GM19372 (cell line): Measurements from ENCODE around the gene KIAA0319L.

Experiments used
- ATAC-seq: cut with Tn5 transposase; IDR thresholded peaks from one replicate; pipeline ENCODE4 v1.9.1; 2021; ENCODE audit warnings: mild to moderate bottlenecking, low read depth, moderate library complexity; ENCODE audit not compliant: unreplicated experiment

Gene KIAA0319L

DNA sequence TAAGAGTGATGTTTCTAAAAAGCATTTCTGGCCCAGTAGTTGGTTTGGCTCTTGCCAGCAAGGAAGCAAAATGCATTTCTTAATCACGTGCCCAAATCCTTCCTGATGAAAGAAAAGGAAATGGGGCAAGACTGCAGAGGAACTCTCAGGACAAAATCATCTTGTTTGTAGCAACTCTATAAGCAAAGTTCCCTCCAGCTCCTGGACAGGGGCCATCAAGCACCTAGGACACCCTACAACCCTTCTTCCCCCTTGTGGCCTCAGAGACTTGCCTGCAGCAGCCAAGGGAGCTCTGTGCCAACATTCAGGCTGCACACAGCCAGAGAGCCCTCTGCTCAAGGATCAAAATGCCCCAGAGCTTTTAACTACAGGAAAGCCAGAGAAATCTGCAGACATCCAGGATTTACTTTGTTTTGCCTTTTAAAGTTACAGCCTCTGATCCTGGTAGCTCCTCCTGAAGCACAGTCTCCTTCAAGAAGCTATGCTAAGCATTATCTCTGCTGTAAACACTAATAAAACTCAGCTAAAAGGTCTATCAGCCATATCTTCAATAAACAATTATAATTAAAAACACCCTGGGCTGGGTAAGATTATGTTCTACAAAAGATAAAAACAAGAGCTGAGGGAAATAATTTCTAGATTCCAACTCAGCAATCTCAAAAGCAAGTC is 105.0 kb downstream of the KIAA0319L start:
- no peak for ATAC-seq

DNA sequence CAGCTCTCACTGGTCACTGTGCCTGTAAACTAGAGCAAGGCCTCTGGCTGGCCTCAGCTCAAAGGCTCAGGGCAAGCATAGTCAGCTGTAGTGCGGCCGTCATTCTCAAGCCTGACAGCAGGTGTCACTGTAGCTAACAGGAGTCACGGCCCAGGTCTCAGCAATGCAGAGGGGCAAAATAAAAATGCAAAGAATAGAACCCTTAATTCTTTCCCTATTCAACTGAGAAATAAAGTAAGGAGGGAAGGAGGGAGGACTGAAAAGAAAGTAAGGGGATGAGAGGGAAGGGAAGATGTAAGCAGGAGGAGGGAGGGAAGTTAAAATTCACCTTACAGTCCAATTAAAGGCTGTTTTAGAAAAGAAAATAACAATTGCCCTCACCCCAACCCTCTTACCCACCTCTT is 106.1 kb downstream of the KIAA0319L start:
- ATAC-seq = no peak

DNA sequence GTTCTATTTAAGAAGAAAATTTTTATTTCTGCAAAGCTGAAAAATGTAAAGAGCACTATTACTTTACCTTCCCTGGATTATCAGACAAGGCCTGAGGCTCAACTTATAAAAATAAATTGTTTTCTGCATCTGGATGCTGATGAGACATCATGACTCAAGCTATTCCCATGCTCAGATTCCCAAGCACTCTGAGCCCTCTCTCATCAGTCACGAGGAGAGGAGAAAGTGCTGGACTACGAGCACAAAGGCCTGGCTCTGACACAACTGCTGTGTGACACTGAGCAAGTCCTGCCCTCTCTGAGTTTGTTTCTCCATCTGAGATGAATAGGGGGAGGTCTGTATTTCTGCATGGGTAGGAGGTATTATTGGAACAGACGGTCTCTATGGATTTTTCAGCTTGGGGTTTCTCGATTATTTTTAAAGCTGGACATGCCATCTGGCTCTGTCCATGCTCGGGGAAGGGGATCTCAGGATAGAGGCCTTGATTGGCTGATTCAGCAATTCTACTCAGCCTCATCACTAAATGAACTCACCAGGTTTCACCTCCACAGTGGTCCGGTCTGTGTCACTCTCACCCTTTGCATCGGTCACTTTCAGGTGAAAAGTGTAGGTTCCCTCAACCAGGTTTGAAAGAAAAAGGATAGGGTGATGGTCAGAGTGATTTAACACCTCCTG is 107.7 kb downstream of the KIAA0319L start:
- ATAC-seq = no peak

DNA sequence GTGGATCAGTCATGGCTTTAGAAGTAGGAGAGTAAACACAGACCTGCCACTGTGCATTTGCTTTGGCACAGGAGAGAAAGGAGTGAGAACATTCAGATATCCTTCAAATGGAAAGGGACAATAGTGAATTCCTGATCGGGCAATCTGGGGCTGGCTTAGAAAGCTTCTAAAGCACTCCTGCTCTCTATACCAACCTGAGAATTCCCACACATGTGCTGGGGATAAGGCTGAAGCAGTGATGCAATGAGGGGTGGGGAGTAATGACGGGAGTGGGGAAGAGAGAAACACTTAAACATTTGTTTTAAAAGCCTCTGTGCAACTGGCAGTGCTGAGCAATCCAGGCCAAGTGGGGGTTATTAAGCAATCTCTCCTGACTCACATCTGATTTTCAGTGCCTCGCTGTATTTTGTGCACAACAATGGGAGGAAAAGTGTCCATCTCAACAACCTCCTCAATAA is 108.8 kb downstream of the KIAA0319L start:
- ATAC-seq = no peak

DNA sequence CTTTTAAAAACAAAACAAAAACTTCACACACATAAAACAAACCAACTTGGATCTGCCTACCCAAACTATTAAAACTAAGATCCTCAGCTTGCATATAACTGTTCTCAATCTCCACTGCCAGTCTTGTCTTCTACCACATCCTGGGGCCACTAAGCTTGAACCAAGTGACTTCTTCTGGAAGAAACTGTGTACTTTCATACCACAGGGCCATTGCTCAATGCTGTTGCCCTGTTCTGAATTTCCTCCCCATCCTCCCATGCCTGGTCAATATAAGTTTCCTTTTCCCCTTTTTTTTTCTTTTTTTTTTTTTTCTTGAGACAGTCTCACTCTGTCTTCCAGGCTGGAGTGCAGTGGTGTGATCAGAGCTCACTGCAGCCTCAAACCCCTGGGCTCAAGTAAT is 109.9 kb downstream of the KIAA0319L start:
- no peak for ATAC-seq

DNA sequence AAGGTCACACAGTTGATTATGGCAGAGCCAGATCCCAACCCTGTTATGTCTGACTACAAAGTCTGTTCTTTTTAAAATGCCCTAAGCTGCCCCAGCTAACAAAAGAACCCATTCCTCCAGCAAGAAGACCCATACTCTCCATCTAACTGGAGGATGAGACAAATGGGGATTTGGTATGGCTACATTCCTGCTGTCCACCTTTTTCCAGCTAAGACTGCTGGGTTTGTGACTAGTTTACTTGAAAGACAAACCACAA is 112.8 kb downstream of the KIAA0319L start:
- ATAC-seq = no peak

DNA sequence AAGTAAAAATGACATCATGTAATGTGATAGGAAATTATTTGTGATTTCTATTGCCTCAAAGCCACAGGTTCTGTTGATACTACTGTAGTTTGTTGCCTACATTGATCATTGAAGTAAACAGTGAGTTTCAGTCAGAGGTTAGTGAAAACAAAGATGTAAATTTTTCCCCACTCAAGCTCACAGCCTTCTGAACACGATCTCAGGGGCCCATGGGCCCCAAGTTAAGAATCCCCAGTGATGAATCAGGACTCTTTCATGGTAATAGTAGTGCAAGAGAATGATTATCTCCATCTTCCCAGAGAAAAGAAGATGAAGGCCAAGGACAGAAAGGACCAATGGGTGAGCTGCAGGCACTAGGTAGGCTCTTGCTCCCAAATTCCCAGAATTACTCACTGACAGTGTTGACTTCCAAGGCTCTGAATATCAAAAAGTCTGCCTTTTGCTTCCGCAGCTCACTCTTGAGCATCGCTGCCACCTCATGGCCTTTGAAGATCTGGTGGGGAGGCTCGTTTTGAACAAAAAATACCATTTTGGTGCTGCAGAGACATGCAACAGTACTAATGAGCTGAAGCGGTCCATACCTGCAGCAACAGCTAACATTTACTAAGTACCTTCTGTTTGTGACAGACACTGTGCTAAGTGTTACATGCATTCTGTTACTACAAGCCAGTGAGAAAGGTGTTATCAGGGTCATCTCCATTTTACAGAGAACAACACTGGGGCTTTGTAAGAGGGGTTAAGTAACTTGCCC is 113.3 kb downstream of the KIAA0319L start:
- no peak for ATAC-seq

DNA sequence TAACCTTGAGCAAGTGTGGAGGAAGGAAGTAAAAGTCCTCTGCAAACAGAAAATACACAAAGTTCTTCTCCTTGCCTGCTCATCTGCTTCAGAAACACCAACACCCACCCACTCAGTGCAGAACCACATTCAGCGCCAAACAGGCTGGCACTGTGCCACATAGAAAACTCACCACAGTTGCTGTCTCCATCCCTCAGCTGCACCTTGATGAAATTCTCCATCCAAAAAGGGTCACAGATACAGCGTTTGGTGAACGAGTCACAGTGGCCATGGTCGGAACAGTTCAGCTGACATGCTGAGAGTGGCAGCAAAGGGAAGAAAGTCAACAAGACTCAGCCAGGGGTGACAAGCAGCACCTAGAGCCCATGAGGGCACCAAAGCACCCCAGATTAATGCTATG is 114.5 kb downstream of the KIAA0319L start:
- no peak for ATAC-seq

DNA sequence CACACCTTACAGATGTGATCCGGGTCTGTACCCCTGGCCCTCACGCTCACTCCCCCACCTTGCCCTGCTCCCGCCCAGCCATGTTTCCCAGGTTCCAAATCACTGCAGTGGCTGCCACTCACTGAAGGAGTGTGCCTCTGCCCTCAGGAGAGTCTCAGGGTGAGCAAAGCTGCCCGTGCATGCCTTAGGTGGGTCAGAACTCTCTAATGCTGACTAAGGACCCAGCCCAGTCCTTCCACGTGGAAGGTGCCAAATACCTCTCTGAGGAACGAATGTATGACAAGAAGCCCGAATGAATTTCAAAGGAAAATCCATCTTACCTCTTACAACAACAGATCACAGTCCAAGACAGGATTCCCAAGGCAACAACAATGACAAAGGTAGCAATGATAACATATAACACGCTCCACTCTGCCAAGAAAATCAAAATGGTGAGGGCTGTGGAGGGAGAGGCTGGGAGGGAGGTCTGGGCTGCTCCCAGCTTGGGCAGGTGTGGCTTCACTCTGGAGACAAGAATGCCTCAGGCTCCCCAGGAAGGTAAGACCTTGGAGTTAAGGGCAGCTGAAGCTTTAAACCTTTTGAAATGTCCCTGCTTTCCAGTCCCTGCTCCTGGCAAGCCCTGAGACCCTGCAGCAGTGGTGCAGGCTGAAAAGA is 115.2 kb downstream of the KIAA0319L start:
- ATAC-seq = no peak

DNA sequence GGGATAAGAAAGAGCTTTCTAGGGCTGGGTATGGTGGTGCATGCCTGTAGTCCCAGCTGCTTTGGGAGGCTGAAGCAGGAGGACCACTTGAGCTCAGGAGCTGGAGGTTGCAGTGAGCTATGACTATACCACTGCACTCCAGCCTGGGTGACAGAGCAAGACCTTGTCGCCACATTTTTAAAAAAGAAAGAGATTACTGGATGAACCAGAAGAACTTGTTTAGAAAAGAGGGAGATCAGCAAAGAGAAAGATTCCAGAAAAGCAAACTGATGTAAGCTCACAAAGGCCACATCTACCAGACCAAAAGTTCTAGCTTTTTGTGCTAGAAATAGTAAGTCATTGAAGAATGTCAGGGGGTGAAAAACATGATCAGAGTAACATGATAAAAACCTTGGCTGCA is 117.6 kb downstream of the KIAA0319L start:
- ATAC-seq = no peak

DNA sequence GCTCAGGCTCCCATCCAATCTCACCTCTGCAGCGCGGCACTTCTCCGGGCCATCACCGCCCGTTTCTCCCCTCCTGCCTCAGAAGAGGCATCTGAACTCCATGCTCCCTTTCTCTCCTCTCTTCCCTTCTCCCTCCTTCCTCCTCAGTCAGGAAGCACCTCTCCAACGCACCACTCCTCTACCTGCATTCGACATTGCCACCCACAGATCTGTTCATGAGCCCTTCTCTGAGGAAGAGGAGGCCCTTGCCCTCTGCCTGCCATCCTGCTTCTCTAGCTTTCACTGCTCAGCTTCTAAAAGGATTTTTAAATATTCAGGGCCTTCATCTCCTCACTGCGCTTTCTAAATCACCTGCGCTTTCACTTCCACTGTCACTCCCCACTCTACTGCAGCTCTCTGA is 120.0 kb downstream of the KIAA0319L start:
- ATAC-seq = no peak

DNA sequence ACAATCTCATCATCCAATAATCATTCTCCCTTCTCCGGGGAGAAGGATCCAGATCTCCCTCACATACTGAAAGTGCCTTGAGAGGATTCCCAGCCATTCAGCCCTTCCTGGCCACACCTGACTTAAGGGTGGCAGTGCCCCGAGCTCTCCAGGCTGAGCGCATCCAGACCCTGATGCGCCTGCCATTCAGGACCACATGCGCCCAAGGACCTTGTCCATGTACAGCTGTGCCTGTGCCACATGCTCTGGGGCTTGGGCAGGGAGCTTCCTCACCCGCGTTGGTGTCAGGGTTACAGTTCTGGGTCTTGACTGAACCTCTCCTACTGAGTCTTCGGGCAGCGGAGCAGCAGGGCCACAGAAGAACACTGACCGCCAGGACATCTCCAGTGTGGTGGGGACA is 121.1 kb downstream of the KIAA0319L start:
- ATAC-seq = no peak

DNA sequence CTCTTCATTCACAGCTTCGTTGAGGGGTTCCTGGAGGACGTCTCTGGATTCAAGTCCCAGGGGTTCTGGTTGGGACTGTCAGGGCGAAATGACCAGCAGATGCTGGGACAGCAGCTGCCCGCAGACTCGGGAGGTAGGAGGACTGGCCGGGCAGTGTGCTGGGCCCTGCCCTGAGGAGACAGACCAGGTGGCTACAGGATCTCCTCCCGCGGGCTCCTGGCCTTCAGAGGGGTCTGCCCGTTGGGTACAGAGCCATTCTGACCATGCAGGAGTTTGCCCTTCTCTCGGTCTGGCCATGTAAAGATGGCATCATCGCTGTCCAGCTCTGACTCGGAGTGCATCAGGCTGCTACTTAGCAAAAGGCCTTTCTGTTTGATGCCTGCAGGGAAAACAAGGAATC is 122.5 kb downstream of the KIAA0319L start:
- no peak for ATAC-seq

DNA sequence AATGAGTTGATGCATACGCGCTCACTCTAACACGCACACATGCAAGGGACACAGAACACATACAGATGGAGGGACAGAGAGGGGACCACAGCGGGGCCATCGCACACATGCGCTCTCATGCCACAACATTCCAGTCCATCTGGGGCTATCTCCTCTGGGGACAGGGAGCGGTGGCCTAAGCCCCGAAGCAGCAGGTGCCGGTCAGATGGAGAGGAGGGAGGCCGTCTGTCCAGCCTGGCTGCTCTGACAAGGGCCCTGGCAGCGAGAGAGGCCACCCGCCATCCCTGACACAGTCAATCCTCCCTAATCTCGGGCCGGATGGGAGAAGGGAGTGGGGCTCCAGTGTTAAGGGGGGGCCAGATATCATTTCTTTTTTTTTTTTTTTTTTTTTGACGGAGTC is 123.5 kb downstream of the KIAA0319L start:
- ATAC-seq = no peak

DNA sequence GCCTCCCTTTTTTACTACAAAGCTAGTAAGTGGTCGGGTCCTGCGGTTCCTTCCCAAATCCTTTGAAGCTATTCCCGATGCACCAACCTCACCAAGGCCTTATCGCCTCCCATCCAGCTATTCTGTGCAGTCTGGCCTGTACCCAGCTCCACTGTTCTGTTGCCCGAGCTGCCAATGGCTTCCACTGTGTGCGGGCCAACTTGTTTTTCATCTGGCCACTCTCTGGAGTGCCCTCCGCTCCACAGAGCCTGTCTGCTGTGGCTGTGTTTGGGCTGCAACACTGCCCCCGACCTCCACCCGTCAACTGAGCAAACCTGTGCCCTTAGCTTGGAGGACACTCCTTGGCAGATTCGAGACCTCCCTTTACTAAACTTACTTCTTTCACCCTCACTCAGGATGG is 125.0 kb downstream of the KIAA0319L start:
- no peak for ATAC-seq

DNA sequence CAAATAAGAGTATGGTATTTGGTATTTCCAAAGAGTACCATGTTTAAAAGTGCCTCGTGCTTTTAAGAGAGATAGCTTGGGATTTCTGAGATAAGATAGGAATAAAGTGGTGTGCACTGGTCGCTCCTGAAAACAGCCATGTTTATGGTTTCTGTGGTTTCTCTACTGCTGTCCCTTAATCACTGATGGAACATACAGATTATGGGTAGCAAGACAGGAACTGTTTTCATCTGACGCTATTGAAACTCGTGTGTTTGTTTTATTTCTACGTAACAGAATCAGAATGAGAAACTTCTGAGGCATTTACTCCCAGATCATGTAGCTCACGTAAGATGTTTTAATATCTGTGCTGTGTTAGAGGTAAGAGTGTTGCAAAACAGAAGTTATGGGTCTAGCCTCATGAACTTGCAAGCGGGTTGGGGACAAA is 126.0 kb downstream of the KIAA0319L start:
- ATAC-seq = no peak

DNA sequence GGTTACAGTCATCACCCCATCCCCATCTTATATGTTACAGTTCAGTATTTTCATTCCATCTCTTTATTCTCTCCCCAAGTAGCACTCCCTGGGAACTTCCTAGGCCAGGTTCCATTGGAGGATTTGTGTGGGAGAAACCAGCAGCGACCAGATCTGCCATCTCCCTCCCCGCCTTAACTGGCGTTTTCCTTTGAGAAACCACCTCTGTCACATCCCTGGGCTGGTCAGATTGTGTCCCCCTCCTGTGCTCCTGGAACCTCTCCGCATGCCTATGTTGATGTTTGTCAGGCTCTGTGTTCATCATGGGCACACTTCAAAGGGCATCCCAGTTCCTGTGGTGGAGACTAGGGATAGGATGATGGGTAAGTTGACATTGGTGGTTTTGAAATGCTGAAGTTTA is 126.4 kb downstream of the KIAA0319L start:
- no peak for ATAC-seq

DNA sequence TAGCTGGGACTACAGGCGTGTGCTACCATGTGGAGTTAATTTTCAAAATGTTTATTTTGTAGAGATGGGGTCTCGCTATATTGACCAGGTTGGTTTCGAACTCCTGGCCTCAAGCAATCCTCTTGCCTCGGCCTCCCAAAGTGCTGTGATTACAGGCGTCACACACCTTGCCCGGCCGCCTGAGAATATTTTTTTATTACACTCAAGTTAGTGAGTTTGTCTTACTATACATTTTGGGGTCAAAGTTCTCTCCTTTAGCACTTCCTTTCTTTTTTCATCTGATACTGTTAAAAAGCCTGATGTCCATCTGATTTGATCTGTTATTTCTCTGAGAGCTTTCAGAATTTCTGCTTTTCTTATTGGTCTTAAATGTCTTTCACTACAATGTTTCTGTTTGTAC is 128.8 kb downstream of the KIAA0319L start:
- ATAC-seq = no peak

DNA sequence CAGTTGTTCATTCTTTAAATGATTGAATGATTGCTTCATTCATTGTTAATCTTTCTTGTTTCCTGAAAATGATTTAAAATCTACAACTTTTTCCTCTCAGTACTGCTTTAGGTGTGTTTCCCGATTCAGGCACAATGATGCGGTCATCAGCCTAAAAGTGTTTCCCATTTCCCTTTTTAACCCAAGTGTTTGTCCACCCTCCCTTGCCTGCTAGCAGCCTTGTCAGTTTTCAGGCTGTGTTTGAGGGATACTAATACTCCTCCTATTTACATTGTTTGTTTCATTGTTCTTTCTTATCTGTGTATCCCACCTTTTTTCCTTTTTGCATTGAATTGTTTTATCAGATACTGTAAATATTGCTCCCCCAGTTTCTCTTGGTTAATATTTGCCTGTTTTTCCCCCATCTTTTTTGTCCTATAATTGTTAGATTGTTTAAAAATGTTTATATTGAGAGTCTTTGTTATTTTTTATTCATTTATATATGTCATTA is 131.1 kb downstream of the KIAA0319L start:
- no peak for ATAC-seq

DNA sequence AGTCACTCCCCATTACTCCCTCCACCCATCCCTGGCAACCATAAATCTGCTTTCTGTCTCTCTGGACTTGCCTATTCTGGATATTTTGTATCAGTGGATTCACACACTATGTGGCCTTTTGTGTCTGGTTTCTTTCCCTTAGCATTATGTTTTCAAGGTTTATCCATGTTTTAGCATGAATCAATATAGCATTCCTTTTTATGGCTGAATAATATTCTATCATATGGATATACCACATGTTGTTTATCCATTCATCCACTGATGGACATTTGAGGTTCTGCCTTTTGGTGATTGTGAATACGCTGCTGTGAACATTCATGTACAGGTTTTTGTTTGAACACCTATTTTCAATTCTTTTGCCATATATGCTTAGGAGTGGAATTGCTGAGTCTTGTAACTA is 148.3 kb downstream of the KIAA0319L start:
- ATAC-seq = no peak

DNA sequence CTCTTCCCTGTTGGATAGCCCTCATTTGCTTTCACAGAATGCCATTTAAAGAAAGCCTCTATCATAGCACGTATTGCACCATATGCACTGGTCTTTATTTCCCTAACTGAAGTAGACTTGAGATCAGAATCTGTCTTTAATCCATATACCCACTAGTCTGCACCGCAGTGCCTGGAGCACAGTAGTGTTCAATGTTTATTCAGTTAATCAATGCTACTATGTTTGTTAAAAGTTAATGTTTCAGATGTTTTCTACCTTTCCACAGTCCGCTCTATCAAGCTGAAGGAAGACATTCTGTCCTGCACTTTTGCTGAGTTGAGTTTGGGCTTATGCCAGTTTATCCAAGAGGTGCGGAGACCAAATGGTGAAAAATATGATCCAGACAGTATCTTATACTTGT is 149.5 kb downstream of the KIAA0319L start:
- no peak for ATAC-seq
